Progenitor cell of endocrine pancreas (in vitro differentiated cells): ENCODE measurements around the gene CACNA1B. TPM values are rescaled to one million over a fixed set of nuclear protein-coding genes. Genes with fewer than 3 reads are reported as not detected.
"Not testable (repeated sequence)": the region's sequence is repeated elsewhere in the genome, so short reads cannot be mapped to it uniquely, and the experiment has no call there.

ENCODE experiments used
- DNase-seq: peaks from one replicate; pipeline ENCODE4 v3.0.0; 2021; ENCODE audit warnings: low spot score; ENCODE audit not compliant: unreplicated experiment
- H3K27ac Mint-ChIP-seq: 2 replicates; pipeline ENCODE4 v1.8.0; 2021; ENCODE audit warnings: mild to moderate bottlenecking, moderate library complexity, mixed read lengths
- H3K27me3 Mint-ChIP-seq: 2 replicates; pipeline ENCODE4 v1.8.0; 2021; ENCODE audit warnings: mixed read lengths
- H3K36me3 Mint-ChIP-seq: 2 replicates; pipeline ENCODE4 v1.8.0; 2022; ENCODE audit warnings: mixed read lengths; ENCODE audit not compliant: insufficient read depth
- H3K4me1 Mint-ChIP-seq: 2 replicates; pipeline ENCODE4 v1.8.0; 2021; ENCODE audit warnings: low read depth, mixed read lengths
- H3K4me3 Mint-ChIP-seq: 2 replicates; pipeline ENCODE4 v1.8.0; 2021; ENCODE audit warnings: low read depth, mild to moderate bottlenecking, moderate library complexity, mixed read lengths
- H3K9me3 Mint-ChIP-seq: 2 replicates; pipeline ENCODE4 v1.8.0; 2021; ENCODE audit warnings: low read depth, mixed read lengths
- total RNA-seq: library from RNA; stranded (reverse); gene quantifications from 2 replicates; pipeline ENCODE4 v1.2.1, GENCODE V29; 2021
- TF ChIP-seq, protein P1 (sequence below): fragments of 200-600 bp; sonication (generic); IDR thresholded peaks from one replicate; pipeline ENCODE4 v1.5.0; 2021; ENCODE audit warnings: antibody characterized with exemption, mild to moderate bottlenecking; ENCODE audit not compliant: unreplicated experiment

The CACNA1B gene
- total RNA-seq, 1 donor from 2014 or later, result 2.4 TPM

DNA sequence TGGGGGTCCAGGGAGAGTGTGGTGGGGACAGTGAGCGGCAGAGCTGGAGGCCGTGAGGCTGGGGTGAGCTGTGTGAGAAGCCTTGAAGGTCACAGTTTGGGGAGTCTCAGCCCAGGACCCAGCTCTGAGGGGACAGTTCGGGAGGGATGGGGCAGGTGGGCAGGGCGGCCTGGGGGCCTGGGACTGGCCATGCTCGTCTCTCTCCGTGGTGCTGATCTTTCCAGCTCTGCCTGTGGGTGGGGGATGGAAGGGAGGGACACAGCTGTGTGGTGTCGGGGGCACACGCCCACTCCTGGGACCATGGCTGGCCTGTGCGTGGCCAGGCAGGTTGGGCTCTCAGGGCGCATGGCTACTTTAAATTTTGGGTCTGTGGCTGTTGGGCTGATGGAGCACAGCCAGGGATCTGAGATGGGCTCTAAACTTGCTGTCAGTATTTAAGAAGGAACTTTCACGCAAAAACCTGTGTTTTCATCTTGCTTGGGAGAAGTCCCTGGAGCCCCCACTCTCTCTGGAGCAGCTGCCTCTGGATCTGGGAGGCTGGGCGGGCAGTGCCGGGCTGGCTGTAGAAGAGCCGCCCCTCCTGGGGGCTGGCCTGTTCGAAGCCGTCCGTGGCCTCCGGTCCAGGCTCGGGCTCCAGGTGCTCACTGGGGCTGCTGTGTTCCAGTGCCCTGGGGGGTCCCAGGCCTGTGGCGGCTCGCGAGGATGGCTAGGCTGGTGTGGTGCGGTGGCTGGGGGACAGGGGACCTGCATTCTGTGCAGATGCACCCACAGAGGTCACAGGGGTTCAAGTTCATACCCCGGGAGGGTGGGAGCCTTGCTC, 13.4 kb downstream of the CACNA1B start:
- DNase-seq, H3K4me1 Mint-ChIP-seq, H3K27me3 Mint-ChIP-seq, H3K36me3 Mint-ChIP-seq, H3K4me3 Mint-ChIP-seq, H3K9me3 Mint-ChIP-seq, H3K27ac Mint-ChIP-seq: not testable (repeated sequence)

DNA sequence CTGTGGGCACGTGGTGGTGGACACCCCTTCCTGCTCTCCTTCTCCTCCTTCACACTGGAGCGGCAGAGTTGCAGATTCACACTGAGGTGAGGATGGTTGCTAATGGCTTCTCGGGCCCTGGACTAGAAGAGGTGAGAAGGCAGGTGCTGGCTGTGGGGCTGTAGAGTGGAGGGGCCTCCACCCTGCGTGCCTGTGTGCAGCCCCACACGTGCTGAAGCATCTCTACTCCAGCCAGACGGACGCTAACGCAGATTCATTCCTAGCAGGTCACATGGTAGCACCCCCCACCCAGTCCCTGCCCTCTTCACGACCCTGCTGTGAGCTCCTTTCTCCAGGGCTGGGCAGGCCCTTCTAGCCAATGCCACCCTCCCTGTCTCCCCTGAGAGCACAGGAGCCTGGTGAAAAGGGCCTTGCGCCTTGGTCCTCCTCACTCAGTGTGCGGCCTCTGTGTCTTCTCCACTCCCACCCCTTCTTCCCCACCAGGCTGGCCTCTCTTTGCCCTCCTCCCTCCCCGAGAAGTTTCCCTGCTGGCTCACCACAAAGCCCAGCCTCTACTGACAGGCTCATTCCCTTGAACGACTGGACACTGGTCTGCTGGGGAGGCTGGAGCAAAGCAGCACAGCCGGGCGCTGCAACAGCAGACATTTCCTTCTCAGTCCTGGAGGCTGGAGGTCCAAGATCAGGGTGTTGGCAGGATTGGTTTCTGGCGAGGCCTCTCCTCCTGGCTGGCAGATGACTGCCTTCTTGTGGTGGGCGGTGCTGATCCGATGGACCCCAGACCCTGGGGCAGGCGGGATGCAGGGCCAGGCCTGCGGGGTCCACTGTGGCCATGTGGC, 14.2 kb downstream of the CACNA1B start:
- H3K4me3 Mint-ChIP-seq, result no peak overlapping the region
- no peaks in the 10 kb centered on the region for H3K4me1 Mint-ChIP-seq
- H3K9me3 Mint-ChIP-seq, result no peaks in the 10 kb centered on the region
- TF ChIP-seq, protein P1, sequence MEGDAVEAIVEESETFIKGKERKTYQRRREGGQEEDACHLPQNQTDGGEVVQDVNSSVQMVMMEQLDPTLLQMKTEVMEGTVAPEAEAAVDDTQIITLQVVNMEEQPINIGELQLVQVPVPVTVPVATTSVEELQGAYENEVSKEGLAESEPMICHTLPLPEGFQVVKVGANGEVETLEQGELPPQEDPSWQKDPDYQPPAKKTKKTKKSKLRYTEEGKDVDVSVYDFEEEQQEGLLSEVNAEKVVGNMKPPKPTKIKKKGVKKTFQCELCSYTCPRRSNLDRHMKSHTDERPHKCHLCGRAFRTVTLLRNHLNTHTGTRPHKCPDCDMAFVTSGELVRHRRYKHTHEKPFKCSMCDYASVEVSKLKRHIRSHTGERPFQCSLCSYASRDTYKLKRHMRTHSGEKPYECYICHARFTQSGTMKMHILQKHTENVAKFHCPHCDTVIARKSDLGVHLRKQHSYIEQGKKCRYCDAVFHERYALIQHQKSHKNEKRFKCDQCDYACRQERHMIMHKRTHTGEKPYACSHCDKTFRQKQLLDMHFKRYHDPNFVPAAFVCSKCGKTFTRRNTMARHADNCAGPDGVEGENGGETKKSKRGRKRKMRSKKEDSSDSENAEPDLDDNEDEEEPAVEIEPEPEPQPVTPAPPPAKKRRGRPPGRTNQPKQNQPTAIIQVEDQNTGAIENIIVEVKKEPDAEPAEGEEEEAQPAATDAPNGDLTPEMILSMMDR, result no peak
- H3K27me3 Mint-ChIP-seq, result no peaks in the 10 kb centered on the region
- no peaks in the 10 kb centered on the region for H3K36me3 Mint-ChIP-seq
- DNase-seq, result no peak
- H3K27ac Mint-ChIP-seq, result no peak overlapping the region

DNA sequence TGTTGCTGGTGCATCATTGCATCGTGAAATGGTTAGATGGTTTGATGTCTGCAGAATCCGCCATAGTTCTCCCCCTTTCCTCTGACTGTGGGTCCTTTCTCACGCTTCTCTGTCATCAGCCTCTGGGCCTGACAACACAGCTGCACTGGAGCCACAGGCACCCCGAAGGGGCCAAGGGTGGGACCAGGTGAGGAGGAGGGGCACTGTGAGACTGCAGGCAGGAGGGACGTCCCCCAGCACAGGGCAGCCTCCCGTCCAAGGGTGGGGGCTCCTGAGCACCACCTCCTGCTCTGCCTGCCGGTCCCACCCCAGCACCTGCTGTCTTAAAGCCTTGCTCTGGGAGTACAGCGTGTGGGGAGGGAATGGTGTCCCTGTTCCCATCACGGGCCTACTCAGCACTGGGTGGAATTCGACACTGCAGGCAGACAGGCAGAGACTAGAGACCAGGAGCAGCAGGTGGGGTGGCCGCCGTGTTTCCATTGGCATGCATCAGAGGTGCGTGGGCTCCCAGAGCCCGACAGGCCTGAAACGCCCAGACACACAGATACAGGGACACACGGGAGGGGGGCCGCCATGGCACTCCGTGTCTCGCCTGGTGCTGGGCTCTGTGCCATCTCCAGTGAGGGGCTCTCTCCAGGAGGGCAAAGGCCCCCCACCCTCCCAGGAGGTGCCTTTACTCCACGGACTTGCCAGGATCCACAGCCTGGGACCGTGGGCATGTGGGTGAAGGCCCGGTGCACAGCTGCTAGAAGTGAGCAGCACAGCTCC, 15.0 kb downstream of the CACNA1B start:
- Mint-ChIP-seq H3K4me3 (no peak overlapping the region), H3K36me3 (no peaks in the 10 kb centered on the region), H3K9me3 (no peaks in the 10 kb centered on the region), H3K4me1 (no peaks in the 10 kb centered on the region), H3K27me3 (no peaks in the 10 kb centered on the region), H3K27ac (no peak overlapping the region)
- TF ChIP-seq, protein P1, result no peak
- DNase-seq, result no peak

DNA sequence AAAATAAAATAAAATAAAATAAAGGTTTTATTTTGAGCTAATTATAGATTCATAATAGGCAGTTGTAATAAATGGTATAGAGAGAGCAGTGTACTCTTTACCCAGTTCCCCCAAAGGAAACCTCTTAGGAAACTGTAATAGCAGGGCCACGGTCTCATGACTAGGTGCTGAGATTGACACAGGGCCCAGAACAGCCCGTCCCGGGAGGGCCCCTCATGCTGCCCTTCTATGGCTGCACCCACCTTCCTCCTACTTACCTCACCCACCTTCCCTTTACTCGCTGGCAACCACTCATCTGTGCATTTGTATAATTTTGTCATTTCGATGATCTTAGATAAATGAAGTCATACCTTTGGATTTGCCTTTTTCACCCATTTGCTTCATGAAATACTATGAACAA, 16.1 kb downstream of the CACNA1B start:
- Mint-ChIP-seq H3K27me3 (no peaks in the 10 kb centered on the region), H3K4me1 (no peaks in the 10 kb centered on the region), H3K36me3 (no peaks in the 10 kb centered on the region), H3K9me3 (no peaks in the 10 kb centered on the region), H3K4me3 (no peak overlapping the region), H3K27ac (no peak overlapping the region)
- TF ChIP-seq, protein P1, result no peak
- DNase-seq, result no peak

DNA sequence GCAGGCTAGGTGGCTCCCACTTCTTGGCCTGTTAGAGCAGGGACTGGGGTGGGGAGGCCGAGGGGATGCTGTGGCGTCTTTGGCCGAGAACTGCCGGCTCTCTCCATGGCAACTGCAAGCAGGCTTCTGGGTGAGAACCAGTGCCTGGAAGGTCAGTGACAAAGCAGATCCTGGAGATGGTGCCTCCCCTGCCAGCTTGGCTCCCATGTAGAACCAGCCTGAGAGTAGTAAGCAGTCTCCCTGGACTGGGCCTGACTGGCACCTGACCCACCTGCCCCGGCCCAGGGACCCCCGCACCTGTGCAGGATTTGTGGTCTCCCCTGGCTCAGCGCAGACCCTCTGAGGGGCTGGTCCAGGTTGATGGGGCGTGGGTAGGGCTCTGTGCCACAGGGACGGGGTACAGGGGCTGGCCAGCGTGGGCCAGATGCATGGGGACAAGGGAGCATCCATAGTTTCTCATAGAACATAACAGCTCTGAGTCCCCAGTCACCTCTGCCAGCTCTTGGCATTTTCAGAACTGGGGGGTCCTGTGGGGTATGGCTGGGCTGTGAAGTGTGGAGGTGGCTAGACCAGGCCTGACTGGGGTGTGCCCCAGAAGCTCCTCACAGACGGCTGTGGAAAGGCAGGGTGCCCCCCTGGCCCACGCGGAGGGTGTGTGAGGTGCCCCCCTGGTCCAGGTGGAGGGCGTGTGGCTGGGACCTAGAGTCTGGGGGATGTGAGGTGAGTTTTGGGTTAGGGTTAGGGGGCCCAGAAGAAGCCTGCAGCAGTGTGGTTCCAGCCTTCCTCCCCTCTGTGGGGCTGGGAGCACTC, 22.2 kb downstream of the CACNA1B start:
- H3K9me3 Mint-ChIP-seq, result no peaks in the 10 kb centered on the region
- peaks cover 3% of the 10 kb centered on the region for H3K27me3 Mint-ChIP-seq
- H3K27ac Mint-ChIP-seq, result no peak overlapping the region
- no peak for DNase-seq
- TF ChIP-seq, protein P1, result no peak
- H3K4me3 Mint-ChIP-seq, result no peak overlapping the region
- no peaks in the 10 kb centered on the region for H3K4me1 Mint-ChIP-seq
- no peaks in the 10 kb centered on the region for H3K36me3 Mint-ChIP-seq
